KOPT-K1 (cell line): ENCODE measurements around the gene KIF5A.

Experiments
- H3K27ac ChIP-seq: fragments of 200-600 bp; sonication (generic); 2 replicates; pipeline ENCODE4 v1.5.1; 2016; ENCODE audit warnings: antibody characterized with exemption, mild to moderate bottlenecking, low read depth, low read length; ENCODE audit not compliant: poor library complexity, severe bottlenecking
- H3K36me3 ChIP-seq: fragments of 200-600 bp; sonication (generic); 2 replicates; pipeline ENCODE4 v1.5.1; 2017; ENCODE audit warnings: antibody characterized with exemption, mild to moderate bottlenecking, low read length, moderate library complexity; ENCODE audit not compliant: insufficient read depth
- H3K9me3 ChIP-seq: fragments of 200-600 bp; sonication (generic); 2 replicates; pipeline ENCODE4 v1.5.1; 2017; ENCODE audit warnings: antibody characterized with exemption, low read length, mild to moderate bottlenecking; ENCODE audit not compliant: insufficient read depth, poor library complexity, severe bottlenecking

Gene KIF5A

DNA sequence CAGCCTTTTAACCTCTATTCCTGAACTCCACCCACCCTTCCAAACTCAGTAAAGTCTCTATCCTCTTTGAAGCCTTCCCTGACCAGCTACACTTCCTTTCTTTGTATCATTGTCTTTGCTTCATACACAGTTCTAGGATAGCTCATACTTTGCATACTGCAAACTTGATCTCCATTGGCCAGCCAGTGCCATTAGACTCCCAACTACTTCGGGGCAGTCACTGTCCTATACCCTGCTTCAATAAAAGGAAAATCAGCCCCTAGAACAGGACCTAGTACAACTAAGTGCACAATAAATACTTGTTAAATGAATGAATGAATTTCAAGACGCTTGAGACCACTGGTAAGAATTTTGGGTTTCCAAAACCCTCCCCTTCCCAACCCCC, 40.6 kb downstream of the KIF5A start:
- Histone ChIP-seq H3K9me3 (no peaks in the 10 kb centered on the region), H3K27ac (peak overlapping the region; percentile 37), H3K36me3 (peaks cover 13% of the 10 kb centered on the region)

DNA sequence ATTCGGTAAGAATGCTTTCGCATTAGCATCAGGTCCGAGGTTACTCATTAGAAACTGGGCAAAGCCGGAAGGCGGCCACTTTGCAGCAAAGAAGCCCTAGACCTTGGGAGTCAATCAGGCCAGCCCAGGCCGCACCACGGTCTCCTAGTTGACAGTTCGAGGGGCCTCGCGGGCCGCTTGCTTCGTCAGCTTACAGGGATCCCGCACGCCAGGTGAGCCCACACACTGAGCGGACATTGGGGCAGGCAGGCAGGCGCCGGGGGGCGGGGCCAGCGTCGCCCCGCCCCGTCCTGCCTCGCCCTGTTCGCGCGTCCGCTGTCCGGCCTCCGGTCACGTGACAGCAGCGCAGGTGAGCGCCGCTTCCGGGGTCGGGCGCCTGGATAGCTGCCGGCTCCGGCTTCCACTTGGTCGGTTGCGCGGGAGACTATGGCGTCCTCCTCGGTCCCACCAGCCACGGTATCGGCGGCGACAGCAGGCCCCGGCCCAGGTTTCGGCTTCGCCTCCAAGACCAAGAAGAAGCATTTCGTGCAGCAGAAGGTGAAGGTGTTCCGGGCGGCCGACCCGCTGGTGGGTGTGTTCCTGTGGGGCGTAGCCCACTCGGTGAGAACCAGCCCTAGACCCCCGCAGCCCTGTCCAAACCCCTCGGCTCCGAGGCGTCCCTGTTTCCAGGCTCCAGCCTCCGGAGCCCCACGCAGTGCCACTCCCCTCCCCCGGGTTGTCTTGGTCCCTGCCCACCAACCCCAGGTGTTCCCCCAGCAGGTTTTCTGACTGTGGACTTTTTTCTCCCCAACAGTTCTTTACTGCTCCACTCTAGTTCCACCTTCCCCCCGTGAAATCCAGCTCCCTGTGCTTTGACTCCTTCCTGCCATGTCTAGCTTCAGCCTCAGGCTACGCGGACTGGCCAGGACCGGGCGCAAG, 41.3 kb downstream of the KIF5A start, which contains the start of gene PIP4K2C:
TSS of gene PIP4K2C (plus strand) at position 329 of the 918 bp plus-strand sequence. CDS start at position 427, 98 bp downstream.
- Histone ChIP-seq H3K36me3 (peaks cover 20% of the 10 kb centered on the region), H3K9me3 (no peaks in the 10 kb centered on the region), H3K27ac (peak within 1 kb of the TSS; percentile 37)

- peak overlapping the region; percentile 37 for H3K27ac ChIP-seq
These were observed 42.0 kb downstream of the KIF5A start for GRCh38 chr12:57591782-57592325.

GRCh38 chr12:57592551-57593165, 42.8 kb downstream of the KIF5A start:
- Histone ChIP-seq H3K9me3 (no peaks in the 10 kb centered on the region), H3K36me3 (peaks cover 34% of the 10 kb centered on the region), H3K27ac (no peak overlapping the region)

More at GRCh38 chr12:57591782-57592325, 42.0 kb downstream of the KIF5A start:
- Histone ChIP-seq H3K36me3 (peaks cover 26% of the 10 kb centered on the region), H3K9me3 (no peaks in the 10 kb centered on the region)

DNA sequence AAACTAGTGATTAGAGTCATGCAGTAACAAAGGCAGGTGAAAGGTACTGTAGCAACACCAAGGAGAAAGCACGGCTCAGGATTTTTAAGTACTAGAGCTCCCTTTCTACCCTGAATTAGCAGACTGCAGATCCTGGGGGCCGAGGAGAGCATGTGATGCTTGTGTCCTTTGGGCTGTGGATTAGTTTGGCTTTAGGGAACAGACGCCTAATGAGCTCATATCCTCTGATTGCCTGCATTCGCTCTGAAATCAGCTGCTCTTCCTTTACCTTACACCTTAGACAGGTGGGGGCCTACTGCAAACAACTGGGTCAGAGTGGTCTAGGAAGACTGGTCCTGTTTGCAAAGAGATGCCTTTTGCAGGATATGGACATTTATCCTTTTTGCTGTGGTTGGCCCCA, 43.3 kb downstream of the KIF5A start:
- Histone ChIP-seq H3K36me3 (peaks cover 36% of the 10 kb centered on the region), H3K9me3 (no peaks in the 10 kb centered on the region), H3K27ac (no peak overlapping the region)

DNA sequence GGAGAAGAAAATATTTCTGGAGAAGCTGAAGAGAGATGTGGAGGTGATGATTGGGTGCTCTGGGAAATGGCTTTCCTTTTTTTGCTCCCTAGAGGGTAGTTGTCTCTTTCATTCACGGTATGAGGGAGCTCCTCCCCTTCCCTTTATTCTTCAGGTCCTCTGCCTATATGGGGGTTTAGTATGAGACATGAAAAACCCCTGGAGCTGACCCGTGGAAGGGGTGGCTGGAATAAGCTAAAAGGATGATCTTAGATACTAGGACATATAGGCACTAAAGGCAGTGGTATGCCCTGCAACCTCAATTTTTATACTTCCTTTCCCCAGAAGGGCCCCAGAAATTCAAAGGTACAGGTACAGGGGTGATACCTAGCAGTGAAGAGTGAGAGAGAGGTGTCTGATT, 50.6 kb downstream of the KIF5A start:
- Histone ChIP-seq H3K9me3 (no peaks in the 10 kb centered on the region), H3K27ac (no peak overlapping the region), H3K36me3 (peaks cover 61% of the 10 kb centered on the region)

GRCh38 chr12:57602544-57602943, 52.7 kb downstream of the KIF5A start:
- peaks cover 42% of the 10 kb centered on the region; the same call in 1 of the 2 replicates for H3K36me3 ChIP-seq
- H3K9me3 ChIP-seq: no peaks in the 10 kb centered on the region
- no peak overlapping the region for H3K27ac ChIP-seq

GRCh38 chr12:57603324-57603723, 53.5 kb downstream of the KIF5A start:
- no peaks in the 10 kb centered on the region for H3K9me3 ChIP-seq
- peaks cover 43% of the 10 kb centered on the region; the same call in 1 of the 2 replicates for H3K36me3 ChIP-seq
- H3K27ac ChIP-seq: peak overlapping the region; percentile 64

DNA sequence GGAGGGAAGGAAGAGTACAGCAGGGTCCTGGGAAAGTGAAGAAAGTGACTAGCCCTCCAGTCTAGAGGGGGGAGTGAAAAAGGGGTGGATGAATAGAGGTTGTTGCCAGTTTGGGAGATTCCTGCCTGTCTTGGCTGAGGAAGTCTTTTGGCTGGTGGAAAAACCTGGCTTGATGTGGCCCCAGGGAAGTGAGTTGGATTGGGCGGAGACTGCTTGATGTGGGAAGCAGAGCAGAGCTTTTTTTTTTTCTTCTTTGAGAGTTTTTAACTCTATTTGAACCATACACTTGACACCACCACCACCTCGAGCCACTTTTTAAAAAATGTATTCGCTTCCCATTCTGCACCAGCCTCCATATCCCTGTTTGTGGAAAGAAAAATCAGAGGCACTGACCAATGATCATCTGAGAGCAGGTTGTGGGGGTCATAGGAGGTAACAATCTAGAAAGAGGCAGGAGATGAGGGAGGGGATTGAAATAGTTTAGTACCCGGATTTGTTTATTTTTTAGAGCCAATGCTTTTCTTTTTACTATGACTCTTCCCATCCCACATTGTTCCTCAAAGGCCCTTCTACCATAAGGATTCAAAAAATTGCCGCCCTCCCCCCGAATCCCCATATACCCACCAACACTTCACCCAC, 54.1 kb downstream of the KIF5A start:
- Histone ChIP-seq H3K27ac (peak overlapping the region; percentile 64), H3K36me3 (peaks cover 45% of the 10 kb centered on the region; the same call in 1 of the 2 replicates)

GRCh38 chr12:57604454-57604991, 54.7 kb downstream of the KIF5A start, which contains the start of gene DTX3:
Gene DTX3, plus strand, starts transcription at chr12:57604824. Its CDS starts 1,694 bp downstream, at chr12:57606518.
- peak within 1 kb of the TSS; percentile 64 for H3K27ac ChIP-seq
- no peaks in the 10 kb centered on the region for H3K9me3 ChIP-seq
- peaks cover 45% of the 10 kb centered on the region; the same call in 1 of the 2 replicates for H3K36me3 ChIP-seq

More for the DNA sequence above, 54.1 kb downstream of the KIF5A start:
- no peaks in the 10 kb centered on the region for H3K9me3 ChIP-seq

- peak overlapping the region; percentile 64 for H3K27ac ChIP-seq
These were observed 55.4 kb downstream of the KIF5A start for GRCh38 chr12:57604992-57605810.

DNA sequence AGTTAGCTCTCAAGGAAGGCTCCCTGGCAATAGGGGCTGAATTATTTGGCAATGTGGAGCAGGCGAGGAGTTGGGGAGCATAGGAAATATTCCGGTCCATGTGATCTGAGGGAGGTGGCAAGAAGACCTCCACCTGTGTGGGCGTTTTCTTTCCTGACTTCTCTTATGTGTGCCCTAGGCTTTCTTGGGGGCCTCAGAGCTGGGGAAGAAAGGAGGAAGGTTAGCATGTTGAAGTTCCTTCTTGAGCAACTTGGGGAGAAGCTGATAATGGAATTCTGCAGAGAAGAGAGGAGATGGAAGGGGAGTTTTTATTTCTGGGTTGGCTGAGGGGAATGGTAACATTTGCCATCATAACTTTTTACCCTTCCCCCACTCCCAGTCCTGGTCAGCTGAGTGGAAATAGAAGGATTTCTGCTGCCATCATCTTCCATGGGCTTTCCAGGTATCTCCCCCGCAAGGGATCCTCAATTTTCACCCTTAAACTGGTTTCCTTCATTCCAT, 56.0 kb downstream of the KIF5A start:
- Histone ChIP-seq H3K9me3 (no peaks in the 10 kb centered on the region), H3K36me3 (peaks cover 32% of the 10 kb centered on the region; the same call in 1 of the 2 replicates), H3K27ac (no peak overlapping the region)

More at GRCh38 chr12:57604992-57605810, 55.4 kb downstream of the KIF5A start:
- Histone ChIP-seq H3K36me3 (peaks cover 38% of the 10 kb centered on the region; the same call in 1 of the 2 replicates), H3K9me3 (no peaks in the 10 kb centered on the region)

- H3K9me3 ChIP-seq: no peaks in the 10 kb centered on the region
- peaks cover 27% of the 10 kb centered on the region; the same call in 1 of the 2 replicates for H3K36me3 ChIP-seq
- no peak overlapping the region for H3K27ac ChIP-seq
These were observed 56.6 kb downstream of the KIF5A start for GRCh38 chr12:57606399-57606798.
